CD4-positive, CD25-positive, alpha-beta regulatory T cell (primary cell): ENCODE results near the gene VPREB3. TPM values are rescaled to one million over a fixed set of nuclear protein-coding genes. Genes with fewer than 3 reads are reported as not detected.

ENCODE experiments used
- ATAC-seq, 2 donors: fragments of 150-1000 bp; cut with Tn5 transposase; one replicate each; pipeline ENCODE4 v1.10.0; 2021; ENCODE audit warnings: low read depth in 2 of 2, moderate number of reproducible peaks in 2 of 2, moderate library complexity in 1 of 2
- DNase-seq, 3 donors: peaks; one replicate each; pipeline versions ENCODE4 v3.0.0 to v3.0.0-alpha.2; 2012 to 2022; ENCODE audit warnings: mixed read lengths in 1 of 3
- H3K27ac ChIP-seq: one replicate; pipeline ENCODE4 v1.7.0; 2013; ENCODE audit warnings: mild to moderate bottlenecking, low read length; ENCODE audit not compliant: insufficient read depth, poor library complexity, severe bottlenecking
- H3K27me3 ChIP-seq: one replicate; pipeline ENCODE4 v1.7.0; 2013; ENCODE audit warnings: low read length; ENCODE audit not compliant: control insufficient read depth, insufficient read depth
- H3K36me3 ChIP-seq: one replicate; pipeline ENCODE4 v1.7.0; 2013; ENCODE audit warnings: mild to moderate bottlenecking, low read length, moderate library complexity; ENCODE audit not compliant: control insufficient read depth, insufficient read depth
- H3K4me1 ChIP-seq: 2 replicates; pipeline ENCODE4 v1.7.0; 2013; ENCODE audit warnings: mild to moderate bottlenecking, low read length; ENCODE audit not compliant: insufficient read depth, control insufficient read depth, poor library complexity, severe bottlenecking
- H3K4me3 ChIP-seq: one replicate; pipeline ENCODE4 v1.7.0; 2013; ENCODE audit warnings: low read depth, mild to moderate bottlenecking, low read length, moderate library complexity
- H3K9me3 ChIP-seq, 2 experiments: 1 replicate in 1 of 2; 2 replicates in 1 of 2; pipeline ENCODE4 v1.7.0; 2013; ENCODE audit warnings: low read length in 2 of 2, mild to moderate bottlenecking in 1 of 2, moderate library complexity in 1 of 2; ENCODE audit not compliant: control insufficient read depth in 2 of 2
- H3K27ac Mint-ChIP-seq, 3 donors: one replicate each; pipeline ENCODE4 v1.8.0; 2020 to 2022; ENCODE audit warnings: mild to moderate bottlenecking in 3 of 3, mixed read lengths in 3 of 3, moderate library complexity in 2 of 3
- H3K27me3 Mint-ChIP-seq: one replicate; pipeline ENCODE4 v1.8.0; 2022; ENCODE audit warnings: mild to moderate bottlenecking, mixed read lengths
- H3K36me3 Mint-ChIP-seq: one replicate; pipeline ENCODE4 v1.8.0; 2020; ENCODE audit warnings: mixed read lengths
- H3K4me1 Mint-ChIP-seq, 4 donors: one replicate each; pipeline ENCODE4 v1.8.0; 2020 to 2022; ENCODE audit warnings: mixed read lengths in 4 of 4, mild to moderate bottlenecking in 1 of 4
- H3K4me3 Mint-ChIP-seq, 4 donors: one replicate each; pipeline ENCODE4 v1.8.0; 2020 to 2022; ENCODE audit warnings: mild to moderate bottlenecking in 4 of 4, mixed read lengths in 4 of 4, moderate library complexity in 3 of 4
- H3K9me3 Mint-ChIP-seq, 7 donors: one replicate each; pipeline ENCODE4 v1.8.0; 2020 to 2022; ENCODE audit warnings: mixed read lengths in 7 of 7, mild to moderate bottlenecking in 3 of 7, moderate library complexity in 2 of 7
- polyA plus RNA-seq, 4 donors: library from polyadenylated mRNA; unstranded; fragments of 300-500 nt; fragmentation: Illumina TruSeq; gene quantifications; one replicate each; pipeline ENCODE4 v1.2.3, GENCODE V29; 2021
- total RNA-seq: library from RNA; stranded (reverse); gene quantifications from one replicate; pipeline ENCODE4 v1.2.3, GENCODE V29; 2022

Gene VPREB3
- total and polyA plus RNA-seq, 5 donors from 2014 or later = 0.74 to 4.5 (median 1.5) TPM; not detected in 1

- peak overlapping the region; percentile 84 to 89 (median 86) for H3K4me3 Mint-ChIP-seq
- peak; percentile 77 to 91 (median 80) for DNase-seq
- Histone ChIP-seq H3K27me3 (no peaks in the 10 kb centered on the region), H3K4me1 (peaks cover 16% of the 10 kb centered on the region), H3K36me3 (peaks cover 17% of the 10 kb centered on the region), H3K9me3 (no peaks in the 10 kb centered on the region), H3K4me3 (peak overlapping the region; percentile 51), H3K27ac (peak overlapping the region; percentile 76)
- peaks cover 0 to 27% (median 7%) of the 10 kb centered on the region in 4 donors for H3K4me1 Mint-ChIP-seq
- H3K36me3 Mint-ChIP-seq = peaks cover 13% of the 10 kb centered on the region
- H3K9me3 Mint-ChIP-seq = peaks cover 0 to 2% (median 0%) of the 10 kb centered on the region in 7 donors
- ATAC-seq = peak; percentile 91 to 94
- no peaks in the 10 kb centered on the region for H3K27me3 Mint-ChIP-seq
- peak overlapping the region; percentile 32 to 91 (median 91) for H3K27ac Mint-ChIP-seq
These were observed 37.1 kb downstream of the VPREB3 start for GRCh38 chr22:23716811-23717801.

- H3K27me3 Mint-ChIP-seq = no peaks in the 10 kb centered on the region
- peaks cover 0 to 30% (median 10%) of the 10 kb centered on the region in 4 donors for H3K4me1 Mint-ChIP-seq
- Histone ChIP-seq H3K36me3 (peaks cover 28% of the 10 kb centered on the region), H3K4me1 (peaks cover 16% of the 10 kb centered on the region), H3K4me3 (peak overlapping the region; percentile 51), H3K27ac (no peak overlapping the region), H3K9me3 (no peaks in the 10 kb centered on the region), H3K27me3 (no peaks in the 10 kb centered on the region)
- peaks cover 20% of the 10 kb centered on the region for H3K36me3 Mint-ChIP-seq
- peak overlapping the region; percentile 52 to 87 (median 84) for H3K4me3 Mint-ChIP-seq
- peak overlapping the region in 2 of 3 donors; percentile 76 to 82 for H3K27ac Mint-ChIP-seq
- ATAC-seq (no peak), DNase-seq (no peak)
- peaks cover 0 to 2% (median 0%) of the 10 kb centered on the region in 7 donors for H3K9me3 Mint-ChIP-seq
These were observed 38.3 kb downstream of the VPREB3 start for GRCh38 chr22:23715806-23716375.

GRCh38 chr22:23714596-23715578 is 39.3 kb downstream of the VPREB3 start:
- H3K4me3 Mint-ChIP-seq = peak overlapping the region; percentile 54 to 87 (median 84)
- H3K27ac ChIP-seq = no peak overlapping the region
- H3K4me1 Mint-ChIP-seq = peaks cover 6 to 37% (median 12%) of the 10 kb centered on the region in 4 donors
- no peak for DNase-seq
- H3K36me3 ChIP-seq = peaks cover 38% of the 10 kb centered on the region
- peaks cover 0 to 2% (median 0%) of the 10 kb centered on the region in 7 donors for H3K9me3 Mint-ChIP-seq
- H3K27me3 ChIP-seq = no peaks in the 10 kb centered on the region
- H3K4me3 ChIP-seq = no peak overlapping the region
- peak overlapping the region in 2 of 3 donors; percentile 76 to 82 for H3K27ac Mint-ChIP-seq
- H3K9me3 ChIP-seq = no peaks in the 10 kb centered on the region
- H3K27me3 Mint-ChIP-seq = no peaks in the 10 kb centered on the region
- peaks cover 16% of the 10 kb centered on the region for H3K4me1 ChIP-seq
- peaks cover 28% of the 10 kb centered on the region for H3K36me3 Mint-ChIP-seq
- ATAC-seq = no peak

- DNase-seq (no peak), ATAC-seq (no peak)
- Mint-ChIP-seq H3K4me3 (peak overlapping the region in 3 of 4 donors; percentile 55 to 89 (median 82)), H3K27me3 (no peaks in the 10 kb centered on the region), H3K36me3 (peaks cover 38% of the 10 kb centered on the region), H3K4me1 (peaks cover 8 to 41% (median 16%) of the 10 kb centered on the region in 4 donors), H3K9me3 (peaks cover 0 to 2% (median 0%) of the 10 kb centered on the region in 7 donors), H3K27ac (peak overlapping the region in 1 of 3 donors; percentile 58)
- no peak overlapping the region for H3K27ac ChIP-seq
- peaks cover 48% of the 10 kb centered on the region for H3K36me3 ChIP-seq
- no peaks in the 10 kb centered on the region for H3K9me3 ChIP-seq
- no peaks in the 10 kb centered on the region for H3K27me3 ChIP-seq
- H3K4me3 ChIP-seq = no peak overlapping the region
- peaks cover 16% of the 10 kb centered on the region for H3K4me1 ChIP-seq
These were observed 40.3 kb downstream of the VPREB3 start for GRCh38 chr22:23713696-23714595.

GRCh38 chr22:23712256-23712655 is 42.0 kb downstream of the VPREB3 start:
- no peak for ATAC-seq
- no peak overlapping the region for H3K27ac ChIP-seq
- H3K27me3 Mint-ChIP-seq = no peaks in the 10 kb centered on the region
- H3K27me3 ChIP-seq = no peaks in the 10 kb centered on the region
- H3K27ac Mint-ChIP-seq = no peak overlapping the region
- no peaks in the 10 kb centered on the region for H3K9me3 ChIP-seq
- peaks cover 15% of the 10 kb centered on the region for H3K4me1 ChIP-seq
- no peak overlapping the region for H3K4me3 ChIP-seq
- peaks cover 12 to 44% (median 28%) of the 10 kb centered on the region in 4 donors for H3K4me1 Mint-ChIP-seq
- no peak overlapping the region for H3K4me3 Mint-ChIP-seq
- peaks cover 52% of the 10 kb centered on the region for H3K36me3 Mint-ChIP-seq
- no peak for DNase-seq
- peaks cover 64% of the 10 kb centered on the region for H3K36me3 ChIP-seq
- H3K9me3 Mint-ChIP-seq = peaks cover 0 to 2% (median 0%) of the 10 kb centered on the region in 7 donors

GRCh38 chr22:23709107-23709506 is 45.1 kb downstream of the VPREB3 start:
- Mint-ChIP-seq H3K4me3 (peak overlapping the region in 1 of 4 donors; percentile 45), H3K27me3 (no peaks in the 10 kb centered on the region), H3K27ac (peak overlapping the region in 1 of 3 donors; percentile 59), H3K9me3 (peaks cover 0 to 2% (median 0%) of the 10 kb centered on the region in 7 donors), H3K4me1 (peaks cover 27 to 53% (median 48%) of the 10 kb centered on the region in 4 donors), H3K36me3 (peaks cover 75% of the 10 kb centered on the region)
- H3K4me3 ChIP-seq = no peak overlapping the region
- H3K4me1 ChIP-seq = peaks cover 18% of the 10 kb centered on the region
- peaks cover 75% of the 10 kb centered on the region for H3K36me3 ChIP-seq
- no peak overlapping the region for H3K27ac ChIP-seq
- DNase-seq = no peak
- H3K9me3 ChIP-seq = no peaks in the 10 kb centered on the region
- ATAC-seq = no peak
- H3K27me3 ChIP-seq = no peaks in the 10 kb centered on the region
